KBM-7 (cell line): ENCODE results near the gene MARCHF6.
A peak's percentile ranks its signal among the peaks of the same experiment; 100 is the strongest.

Experiments
- DNase-seq: peaks from one replicate; pipeline ENCODE4 v3.0.0-alpha.2; 2015
- in situ Hi-C: fragments of 300-500 bp; cut with MboI; formaldehyde crosslinking; loops from 2 replicates; pipeline ENCODE4 v1.14.3; 2020; ENCODE audit warnings: low sequenced_read_pairs, low pct_unique_long_range_greater_than_20kb, mixed read lengths

MARCHF6 gene

GRCh38 chr5:10323588-10324488 lies 29.7 kb upstream of the MARCHF6 start:
- in situ Hi-C loops: no loop called here
- DNase-seq: no peak

GRCh38 chr5:10324518-10325370 lies 28.8 kb upstream of the MARCHF6 start:
- peak; percentile 54 for DNase-seq
- in situ Hi-C loops: no loop called here

- in situ Hi-C loops: no loop called here
- no peak for DNase-seq
These were observed 25.2 kb upstream of the MARCHF6 start for GRCh38 chr5:10328323-10328722.

GRCh38 chr5:10329446-10329819 lies 24.1 kb upstream of the MARCHF6 start:
- DNase-seq: no peak
- in situ Hi-C loops: no loop called here

GRCh38 chr5:10329820-10330481 lies 23.5 kb upstream of the MARCHF6 start:
- in situ Hi-C loops: no loop called here
- DNase-seq: no peak

- no peak for DNase-seq
- in situ Hi-C loops: no loop called here
These were observed 22.8 kb upstream of the MARCHF6 start for GRCh38 chr5:10330511-10331230.

- in situ Hi-C loops: no loop called here
- no peak for DNase-seq
These were observed 22.1 kb upstream of the MARCHF6 start for GRCh38 chr5:10331341-10331796.

- DNase-seq: no peak
- in situ Hi-C loops: no loop called here
These were observed 21.2 kb upstream of the MARCHF6 start for GRCh38 chr5:10332301-10332700.

GRCh38 chr5:10333154-10334006 lies 20.1 kb upstream of the MARCHF6 start:
- DNase-seq: no peak

GRCh38 chr5:10334831-10335230 lies 18.7 kb upstream of the MARCHF6 start:
- DNase-seq: no peak
- in situ Hi-C loops: no loop called here

More at GRCh38 chr5:10333154-10334006, 20.1 kb upstream of the MARCHF6 start:
- in situ Hi-C loops: no loop called here

- in situ Hi-C loops: no loop called here
- no peak for DNase-seq
These were observed 17.6 kb upstream of the MARCHF6 start for GRCh38 chr5:10335711-10336470.

- DNase-seq: no peak
- in situ Hi-C loops: no loop called here
These were observed 16.4 kb upstream of the MARCHF6 start for GRCh38 chr5:10337107-10337506.

- no peak for DNase-seq
- in situ Hi-C loops: no loop called here
These were observed 15.5 kb upstream of the MARCHF6 start for GRCh38 chr5:10337986-10338385.

GRCh38 chr5:10338686-10339057 lies 14.8 kb upstream of the MARCHF6 start:
- no peak for DNase-seq

GRCh38 chr5:10339058-10339811 lies 14.3 kb upstream of the MARCHF6 start:
- no peak for DNase-seq
- in situ Hi-C loops: no loop called here

More at GRCh38 chr5:10338686-10339057, 14.8 kb upstream of the MARCHF6 start:
- in situ Hi-C loops: no loop called here

- DNase-seq: no peak
These were observed 13.5 kb upstream of the MARCHF6 start for GRCh38 chr5:10339958-10340357.

GRCh38 chr5:10343486-10343885 lies 10.0 kb upstream of the MARCHF6 start:
- DNase-seq: no peak
- in situ Hi-C loops: no loop called here

More at GRCh38 chr5:10339958-10340357, 13.5 kb upstream of the MARCHF6 start:
- in situ Hi-C loops: no loop called here
